Ammon's horn (tissue), 1 donor: ENCODE results near the gene OBP2A.
"Not testable (repeated sequence)": the region's sequence is repeated elsewhere in the genome, so short reads cannot be mapped to it uniquely, and the experiment has no call there.

Experiments used
- DNase-seq: peaks from one replicate; pipeline ENCODE4 v3.0.0-alpha.2; 2016; ENCODE audit warnings: low spot score

The OBP2A gene, protein sequence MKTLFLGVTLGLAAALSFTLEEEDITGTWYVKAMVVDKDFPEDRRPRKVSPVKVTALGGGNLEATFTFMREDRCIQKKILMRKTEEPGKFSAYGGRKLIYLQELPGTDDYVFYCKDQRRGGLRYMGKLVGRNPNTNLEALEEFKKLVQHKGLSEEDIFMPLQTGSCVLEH

DNA sequence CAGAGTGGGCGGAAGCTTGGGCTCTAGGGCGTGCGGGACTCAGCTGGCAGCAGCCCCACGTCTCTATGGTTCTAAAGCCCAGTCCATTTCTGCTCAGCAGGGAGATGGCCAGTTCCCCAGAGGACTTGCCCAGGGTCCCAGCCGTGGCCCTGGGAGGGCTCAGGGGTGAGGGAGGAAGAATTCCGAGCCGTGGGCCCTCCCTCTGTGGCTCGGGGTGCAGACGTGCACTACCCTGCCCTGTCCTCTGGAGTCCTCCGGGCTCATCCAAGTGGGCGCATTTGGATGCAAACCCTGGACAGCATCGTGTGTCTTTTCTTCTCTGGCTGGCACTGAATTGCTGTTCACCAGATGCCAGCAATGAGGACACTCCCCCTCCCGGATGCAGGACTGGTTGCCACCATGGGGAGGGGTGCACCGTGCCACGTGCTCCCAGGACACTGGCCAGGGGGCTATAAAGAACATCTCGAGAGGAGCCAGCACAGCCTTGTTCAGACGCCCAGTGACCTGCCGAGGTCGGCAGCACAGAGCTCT is at the start of gene OBP2A:
TSS of gene OBP2A (plus strand) at position 481 of the 531 bp plus-strand sequence. CDS start 55 bp downstream, outside the sequence.
- DNase-seq = not testable (repeated sequence)

GRCh38 chr9:135498381-135499126 is 47.4 kb upstream of the OBP2A start:
- DNase-seq = no peak

DNA sequence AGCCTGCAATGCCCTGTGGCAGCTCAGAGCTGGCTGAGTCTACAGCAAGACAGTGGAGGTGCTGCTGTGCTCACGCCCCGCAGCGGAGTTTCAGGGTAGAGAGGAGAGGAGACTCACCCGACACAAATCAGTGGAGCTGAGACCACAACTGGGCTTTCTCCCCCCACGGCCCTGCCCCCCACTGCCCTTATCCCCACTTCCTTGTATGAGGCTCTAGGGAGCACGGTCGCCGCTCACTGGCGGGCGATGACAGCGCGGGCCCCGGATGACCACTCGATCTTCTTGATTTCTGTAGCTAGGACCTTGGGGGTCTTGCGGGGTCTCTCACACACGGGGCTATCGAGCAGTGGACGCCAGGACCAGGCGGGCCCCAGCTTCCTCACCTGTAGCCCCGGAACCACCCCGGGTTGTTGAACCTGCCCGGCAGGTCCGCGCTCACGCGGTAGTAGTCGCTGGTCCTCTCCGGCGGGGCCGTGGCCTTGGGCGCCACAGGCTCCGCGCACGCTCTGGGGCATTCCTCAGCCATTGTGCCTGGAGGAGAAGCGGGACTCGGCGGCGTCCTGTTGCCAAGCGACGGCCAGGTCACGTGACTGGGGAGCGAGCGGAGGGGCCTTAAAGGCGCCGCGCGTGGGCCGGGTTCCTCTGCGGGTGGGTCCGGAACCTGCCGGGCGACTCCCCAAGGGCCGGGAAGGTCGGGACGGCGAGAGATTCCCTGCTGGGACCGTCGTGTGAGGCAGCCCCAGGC is 46.4 kb upstream of the OBP2A start:
- DNase-seq = peak; percentile 97

DNA sequence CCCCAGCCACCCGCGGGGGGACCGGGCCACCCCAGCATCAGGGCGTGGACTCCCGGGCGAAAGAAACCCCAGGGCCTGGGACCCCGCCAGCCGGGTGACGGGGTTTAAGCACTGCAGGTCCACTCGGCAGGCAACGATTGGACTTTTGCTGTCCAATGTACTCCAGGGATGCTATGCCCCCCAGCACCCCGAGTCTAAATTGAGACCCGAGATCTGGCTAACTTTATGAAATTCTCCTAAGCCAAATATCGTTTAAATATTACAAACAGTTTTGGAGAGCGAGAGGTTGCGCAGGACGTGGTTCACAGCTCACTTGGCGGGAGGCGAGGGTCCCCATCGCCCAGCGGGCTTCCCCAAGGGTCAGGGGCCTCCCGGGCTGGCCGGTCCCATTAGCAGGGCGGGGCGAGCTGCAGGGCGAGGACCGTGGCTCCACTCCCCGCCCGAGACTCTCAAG is 45.8 kb upstream of the OBP2A start:
- no peak for DNase-seq

DNA sequence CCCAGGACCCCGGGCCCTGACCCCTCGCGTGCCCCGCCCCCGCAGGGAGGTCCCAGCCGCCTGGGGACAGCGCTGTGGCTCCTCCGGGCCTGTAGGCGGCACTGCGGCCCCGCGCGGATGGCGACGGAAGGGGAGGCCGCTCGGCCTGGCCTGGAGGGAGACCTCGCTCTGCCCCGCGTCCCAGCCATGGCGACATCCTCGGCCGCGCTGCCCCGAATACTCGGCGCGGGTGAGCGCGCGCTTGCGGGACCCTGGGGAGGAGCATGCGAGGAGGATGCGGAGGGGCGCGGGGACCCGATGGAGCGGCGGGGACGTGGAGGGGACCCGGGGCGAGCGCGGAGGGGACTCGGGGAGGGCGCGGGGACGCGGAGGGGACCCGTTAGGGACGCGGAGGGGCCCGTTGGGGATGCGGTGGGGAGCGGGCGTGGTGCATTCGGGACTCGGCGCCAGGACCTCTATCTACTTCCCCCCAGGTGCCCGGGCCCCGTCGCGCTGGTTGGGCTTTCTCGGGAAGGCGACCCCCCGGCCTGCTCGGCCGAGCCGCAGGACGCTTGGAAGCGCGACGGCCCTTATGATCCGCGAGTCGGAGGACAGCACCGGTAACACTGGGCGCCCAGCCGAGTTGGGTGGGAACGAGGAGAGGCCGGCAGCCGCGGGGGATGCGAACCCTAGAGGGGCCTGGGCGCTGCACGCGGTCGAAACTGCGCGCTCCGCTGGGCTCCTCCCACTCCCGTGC is 45.2 kb upstream of the OBP2A start, which contains the start of gene MRPS2:
TSS of gene MRPS2 (plus strand) at position 158 of the 736 bp plus-strand sequence. CDS start at position 187, 29 bp downstream.
- peak; percentile 91 for DNase-seq

- DNase-seq = no peak
Observed at GRCh38 chr9:135501261-135502167, 44.4 kb upstream of the OBP2A start.

DNA sequence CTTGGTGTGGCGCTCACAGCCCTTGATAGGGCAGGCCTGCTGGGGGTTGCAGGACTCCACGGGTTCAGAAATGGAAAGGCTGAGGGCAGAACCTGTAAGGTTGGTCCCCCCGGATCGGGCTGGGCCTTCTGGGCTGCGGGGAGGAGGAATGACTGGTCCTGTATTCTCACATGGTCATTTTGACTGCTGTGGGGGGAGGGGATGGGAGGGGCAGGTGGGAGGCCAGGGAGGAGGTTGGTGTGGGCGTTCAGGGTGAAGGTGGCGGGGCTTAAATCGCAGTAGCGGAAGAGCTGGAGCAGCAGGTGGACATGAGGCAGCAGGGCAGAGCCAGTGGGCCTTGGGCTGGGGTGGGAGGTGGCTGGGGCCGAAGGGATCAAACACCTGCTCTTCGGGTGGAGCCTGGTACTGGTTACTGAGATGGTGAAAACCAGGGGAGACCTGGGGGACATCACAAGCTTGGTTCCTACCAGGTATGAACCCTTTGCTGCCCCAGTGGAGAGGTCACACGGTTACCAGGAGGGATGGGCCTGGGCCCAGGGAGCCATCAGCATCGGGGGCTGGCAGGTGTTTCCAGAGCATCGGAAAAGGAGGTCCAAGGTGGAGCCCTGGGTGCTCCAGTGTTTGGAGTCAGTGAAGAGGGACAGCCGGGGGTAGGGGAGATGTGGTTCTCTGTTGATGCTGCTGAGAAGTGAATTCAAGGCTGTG is 43.6 kb upstream of the OBP2A start:
- no peak for DNase-seq

DNA sequence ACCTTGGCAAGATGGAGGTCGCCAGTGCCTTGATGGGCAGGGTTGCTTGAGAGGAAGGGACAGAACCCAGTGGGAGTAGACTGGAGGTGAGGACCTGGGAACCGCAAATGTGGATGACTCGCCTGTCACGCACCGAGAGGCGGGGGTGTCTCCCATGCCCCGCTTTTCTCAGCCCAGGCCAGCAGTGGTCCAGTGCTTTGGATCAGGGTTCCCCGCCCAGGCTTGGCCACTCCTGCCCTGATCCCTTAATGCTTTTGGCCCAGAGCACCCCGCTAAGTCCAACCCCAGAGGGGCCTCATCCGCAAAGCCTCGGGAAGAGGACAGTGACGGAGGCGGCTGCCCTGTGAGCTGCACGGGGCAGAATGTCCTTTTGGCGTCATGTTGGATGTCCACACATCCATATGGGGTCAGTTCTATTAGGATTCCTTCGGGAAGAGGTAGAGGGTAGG is 43.0 kb upstream of the OBP2A start:
- DNase-seq = no peak

- no peak for DNase-seq
Observed at GRCh38 chr9:135503371-135504261, 42.3 kb upstream of the OBP2A start.

DNA sequence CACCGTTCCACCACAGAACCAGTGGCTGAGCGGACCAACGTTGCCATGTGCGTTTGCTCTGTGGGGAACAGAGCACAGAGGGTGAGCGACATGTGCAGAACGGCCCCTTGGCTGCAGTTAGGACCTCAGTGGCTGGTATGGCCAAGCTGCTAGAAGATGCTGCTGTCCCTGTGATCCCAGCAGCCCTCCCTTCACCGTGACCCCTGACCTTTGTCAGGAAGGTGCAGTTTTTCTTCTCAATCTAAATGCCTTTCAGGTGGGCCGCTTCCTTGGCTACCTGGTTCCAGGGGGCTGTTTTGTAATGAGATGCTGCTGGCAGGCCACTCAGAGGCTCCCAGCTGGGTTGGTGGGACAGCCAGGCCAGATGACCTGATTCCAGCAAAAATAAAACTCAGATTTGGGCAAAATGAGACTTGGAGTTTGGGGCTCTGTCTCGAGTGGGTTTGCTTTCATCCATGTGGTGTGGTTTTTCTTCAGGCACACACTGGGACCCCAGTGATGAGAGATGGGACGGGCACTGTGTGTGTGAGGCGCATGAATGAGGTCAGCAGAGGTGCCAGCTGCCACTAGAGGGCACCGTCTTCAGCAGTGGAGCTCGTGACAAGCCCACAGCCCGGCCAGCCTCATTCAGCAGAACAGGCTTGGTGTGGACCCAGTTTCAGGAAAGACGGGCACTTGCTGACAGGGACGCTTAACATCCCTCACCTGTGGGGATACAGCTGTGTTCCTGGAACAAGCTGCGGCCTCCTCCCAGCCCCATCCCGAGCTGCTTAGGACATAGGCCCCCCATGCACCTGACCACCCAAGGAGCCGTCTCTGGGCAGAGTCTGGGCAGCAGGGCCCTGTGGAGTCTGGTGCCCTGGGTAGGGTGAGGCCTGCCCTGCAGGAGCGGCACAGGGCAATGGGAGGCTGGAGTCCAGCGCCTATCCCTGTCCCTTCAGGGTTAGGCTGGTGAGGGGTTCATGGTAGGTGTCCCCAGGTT is 41.4 kb upstream of the OBP2A start:
- peak; percentile 81 for DNase-seq

- no peak for DNase-seq
Observed at GRCh38 chr9:135505406-135506187, 40.3 kb upstream of the OBP2A start.

DNA sequence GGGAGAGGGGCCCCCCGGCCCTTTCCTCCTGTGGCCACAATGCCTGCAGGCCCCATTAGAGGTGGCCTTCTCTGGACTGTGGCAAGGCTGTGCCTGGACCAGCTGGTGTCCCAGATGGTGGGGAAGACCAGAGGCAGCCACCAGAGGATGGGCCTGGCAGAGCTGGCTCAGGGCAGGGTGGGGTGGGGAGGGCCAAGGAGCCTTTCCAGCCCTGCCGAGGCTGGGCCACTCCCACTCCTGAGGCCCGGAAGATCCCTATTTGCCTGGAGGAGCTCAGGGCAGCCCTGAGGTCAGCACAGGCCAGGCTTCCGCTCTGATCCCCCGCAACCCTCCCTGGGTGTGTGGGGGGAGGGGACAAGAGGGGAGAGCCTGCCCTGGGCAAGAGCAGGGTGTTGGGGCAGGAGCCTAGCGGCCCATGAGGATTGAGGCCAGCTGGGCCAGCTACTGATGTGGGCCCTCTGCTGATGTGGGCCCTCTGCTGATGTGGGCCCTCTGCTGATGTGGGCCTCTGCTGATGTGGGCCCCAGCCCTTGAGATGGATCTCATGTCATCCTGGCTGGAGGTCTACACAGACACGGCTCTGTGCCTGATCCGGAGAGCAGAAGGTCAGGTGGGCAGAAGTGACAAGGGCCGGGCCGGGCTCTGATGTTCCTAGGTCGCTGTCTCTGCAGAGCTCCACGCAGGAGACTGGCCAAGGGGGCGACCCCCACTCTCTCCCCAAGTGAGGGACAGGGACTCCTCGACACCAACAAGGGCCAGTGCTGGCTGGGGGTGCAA is 39.4 kb upstream of the OBP2A start:
- no peak for DNase-seq

DNA sequence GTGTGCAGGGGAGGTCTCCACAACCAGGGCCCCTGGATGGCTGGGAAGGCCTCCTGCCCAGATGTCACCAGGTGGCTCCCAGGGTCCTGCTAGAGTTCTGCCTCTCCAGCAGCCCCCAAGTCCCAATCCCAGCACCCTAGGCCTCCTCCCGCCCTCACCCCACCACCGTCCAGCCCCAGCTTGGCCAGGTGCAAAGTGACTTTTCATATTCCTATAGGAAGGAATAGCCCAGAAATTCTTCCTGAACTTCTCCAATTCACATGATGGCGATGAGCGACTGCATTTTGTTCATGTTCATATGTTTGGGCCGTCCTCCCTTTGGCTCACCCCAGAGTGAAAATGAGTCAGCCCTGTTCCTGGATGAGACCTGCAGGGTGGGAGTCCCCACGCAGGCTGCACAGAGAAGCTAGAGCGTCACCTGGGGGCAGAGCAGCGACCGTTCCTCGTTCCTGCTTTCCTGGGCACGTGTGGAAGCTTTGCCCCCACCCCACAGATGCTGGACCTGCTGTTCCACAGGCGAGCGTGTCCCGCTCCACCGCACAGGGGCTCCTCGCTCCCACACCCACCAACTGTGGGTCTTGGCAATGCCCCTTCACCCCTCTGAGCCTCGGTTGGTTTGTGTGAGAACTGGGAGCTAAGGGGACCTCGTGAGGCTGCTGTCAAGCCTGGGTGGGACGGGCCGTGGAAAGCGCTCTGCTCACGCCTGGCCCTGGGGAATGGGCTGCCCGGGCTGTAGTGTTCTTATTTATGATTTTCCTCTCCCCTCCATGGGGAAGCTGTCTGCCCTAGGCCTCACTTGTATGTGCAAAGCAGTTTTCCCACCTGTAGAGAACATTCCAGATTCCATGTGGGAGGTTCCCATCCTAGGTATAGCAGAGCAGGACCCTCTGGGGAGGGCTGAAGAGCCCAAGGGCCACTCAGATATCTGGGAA is 38.6 kb upstream of the OBP2A start:
- no peak for DNase-seq

- DNase-seq = no peak
Observed at GRCh38 chr9:135508211-135508820, 37.6 kb upstream of the OBP2A start.

GRCh38 chr9:135509458-135509857 is 36.5 kb upstream of the OBP2A start:
- no peak for DNase-seq
